GM21360 (cell line): ENCODE data around the gene MAML3.

Source experiments
- ATAC-seq: cut with Tn5 transposase; IDR thresholded peaks from one replicate; pipeline ENCODE4 v1.9.1; 2021; ENCODE audit warnings: mild to moderate bottlenecking, moderate library complexity; ENCODE audit not compliant: unreplicated experiment

MAML3 gene

GRCh38 chr4:140080883-140081282, 73.1 kb downstream of the MAML3 start:
- ATAC-seq = no peak

- ATAC-seq = no peak
Observed at GRCh38 chr4:140078366-140078765, 75.6 kb downstream of the MAML3 start.

GRCh38 chr4:140076307-140076706, 77.7 kb downstream of the MAML3 start:
- no peak for ATAC-seq

- ATAC-seq = peak; percentile 83
Observed at GRCh38 chr4:140071806-140072205, 82.2 kb downstream of the MAML3 start.

- no peak for ATAC-seq
Observed at GRCh38 chr4:140070973-140071372, 83.0 kb downstream of the MAML3 start.

GRCh38 chr4:140070366-140070765, 83.6 kb downstream of the MAML3 start:
- no peak for ATAC-seq

- ATAC-seq = no peak
Observed at GRCh38 chr4:140069066-140069465, 84.9 kb downstream of the MAML3 start.

- ATAC-seq = no peak
Observed at GRCh38 chr4:140068271-140068670, 85.7 kb downstream of the MAML3 start.

GRCh38 chr4:140066031-140066930, 87.7 kb downstream of the MAML3 start:
- ATAC-seq = no peak

- ATAC-seq = no peak
Observed at GRCh38 chr4:140065393-140065792, 88.6 kb downstream of the MAML3 start.

- ATAC-seq = no peak
Observed at GRCh38 chr4:140061659-140062289, 92.2 kb downstream of the MAML3 start.

- no peak for ATAC-seq
Observed at GRCh38 chr4:140061194-140061593, 92.8 kb downstream of the MAML3 start.

- ATAC-seq = no peak
Observed at GRCh38 chr4:140059159-140059558, 94.8 kb downstream of the MAML3 start.

- no peak for ATAC-seq
Observed at GRCh38 chr4:140057701-140058100, 96.3 kb downstream of the MAML3 start.

- no peak for ATAC-seq
Observed at GRCh38 chr4:140056015-140056414, 98.0 kb downstream of the MAML3 start.

- no peak for ATAC-seq
Observed at GRCh38 chr4:140054861-140055260, 99.1 kb downstream of the MAML3 start.

GRCh38 chr4:140053185-140053584, 100.8 kb downstream of the MAML3 start:
- ATAC-seq = no peak

- no peak for ATAC-seq
Observed at GRCh38 chr4:140052050-140052449, 101.9 kb downstream of the MAML3 start.

- no peak for ATAC-seq
Observed at GRCh38 chr4:140049849-140050637, 103.9 kb downstream of the MAML3 start.

GRCh38 chr4:140049024-140049848, 104.7 kb downstream of the MAML3 start:
- no peak for ATAC-seq
